Suprapubic skin (tissue), 4 donors: ENCODE measurements around the gene HOXD9. TPM values are rescaled to one million over a fixed set of nuclear protein-coding genes. Genes with fewer than 3 reads are reported as not detected.

Source experiments
- DNase-seq, 2 donors: peaks; one replicate each; pipeline ENCODE4 v3.0.0-alpha.2; 2019; ENCODE audit warnings: low spot score in 2 of 2
- H3K27ac ChIP-seq: fragments of 200-600 bp; sonication (generic); one replicate; pipeline ENCODE4 v1.5.1; 2019
- H3K27me3 ChIP-seq: fragments of 200-600 bp; sonication (generic); one replicate; pipeline ENCODE4 v1.5.1; 2019
- H3K36me3 ChIP-seq: fragments of 200-600 bp; sonication (generic); one replicate; pipeline ENCODE4 v1.5.1; 2019
- H3K4me1 ChIP-seq: fragments of 200-600 bp; sonication (generic); one replicate; pipeline ENCODE4 v1.5.1; 2019
- H3K4me3 ChIP-seq: fragments of 200-600 bp; sonication (generic); one replicate; pipeline ENCODE4 v1.5.1; 2019; ENCODE audit warnings: mild to moderate bottlenecking
- H3K9me3 ChIP-seq: fragments of 200-600 bp; sonication (generic); one replicate; pipeline ENCODE4 v1.5.1; 2019
- EP300 ChIP-seq: sonication (generic); formaldehyde crosslinking; IDR thresholded peaks from one replicate; pipeline ENCODE4 v1.6.1; 2017; ENCODE audit warnings: antibody characterized with exemption
- POLR2A ChIP-seq, 2 donors: fragments of 450-650 bp; IDR thresholded peaks; one replicate each; pipeline ENCODE4 v1.6.1; 2017; ENCODE audit warnings: antibody characterized with exemption in 2 of 2, mild to moderate bottlenecking in 2 of 2, moderate library complexity in 2 of 2
- POLR2AphosphoS5 ChIP-seq, 3 donors: sonication (generic); formaldehyde crosslinking; IDR thresholded peaks; one replicate each; pipeline ENCODE4 v1.6.1; 2017; ENCODE audit warnings: antibody characterized with exemption in 3 of 3
- WGBS: methylation state at CpG from one replicate; pipeline ENCODE4 v1.1.5; 2018; 5-methylcytosine and 5-hydroxymethylcytosine counted together
- total RNA-seq, 4 donors: library from RNA; depleted of rRNA; stranded (reverse); fragments of >200 nt; gene quantifications; one replicate each; pipeline ENCODE4 v1.1.0, GENCODE V29; 2016
- TF ChIP-seq, protein P1 (sequence below), 2 donors: fragments of 200-600 bp in 1 of 2; fragments of 450-650 bp in 1 of 2; sonication (generic) in 1 of 2; IDR thresholded peaks; one replicate each; pipeline ENCODE4 v1.5.1; 2016 to 2019; ENCODE audit warnings: antibody characterized with exemption in 2 of 2, mild to moderate bottlenecking in 1 of 2, moderate library complexity in 1 of 2

The HOXD9 gene
- total RNA-seq, 4 donors from 2014 or later, result 0.26 to 3.1 (median 2.6) TPM; not detected in 1

DNA sequence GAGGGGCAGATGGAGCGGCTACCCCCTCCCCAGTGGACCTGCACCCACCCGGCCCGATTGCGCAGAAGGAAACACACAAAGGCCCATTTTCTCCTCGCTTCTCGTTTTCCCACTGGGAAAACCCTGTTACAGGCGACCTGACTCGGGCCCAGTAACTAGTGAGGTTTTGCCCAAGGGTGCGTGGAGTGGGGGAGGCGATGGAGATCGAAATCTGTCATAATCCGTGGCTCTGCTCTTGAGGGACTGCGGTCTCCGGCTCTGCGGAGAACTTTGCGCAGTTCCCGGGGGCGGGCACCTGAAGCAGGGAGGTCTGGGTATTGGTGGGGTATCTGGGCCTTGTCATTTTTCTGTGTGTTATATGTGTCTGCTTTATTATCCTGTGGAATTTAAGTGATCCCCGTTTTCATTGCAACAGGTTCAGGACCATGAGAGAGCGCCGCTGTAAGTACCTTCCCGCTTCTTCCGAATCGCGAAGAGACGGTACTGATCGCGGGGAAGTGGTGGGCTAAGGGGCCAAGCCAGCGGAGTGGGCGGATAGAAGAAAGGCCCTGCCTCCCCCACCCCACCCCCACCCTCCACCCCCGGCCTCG is 24.8 kb downstream of the HOXD9 start:
- Histone ChIP-seq H3K27me3 (peaks cover 88% of the 10 kb centered on the region), H3K4me1 (peaks cover 7% of the 10 kb centered on the region), H3K27ac (no peak overlapping the region), H3K4me3 (no peak overlapping the region), H3K36me3 (no peaks in the 10 kb centered on the region), H3K9me3 (no peaks in the 10 kb centered on the region)
- DNase-seq, result peak in 1 of 2 donors; percentile 74
- TF ChIP-seq POLR2A (IDR thresholded peaks at IDR 0.05) (no peak), EP300 (no peak), POLR2AphosphoS5 (IDR thresholded peaks at IDR 0.05) (no peak)
- TF ChIP-seq, protein P1, sequence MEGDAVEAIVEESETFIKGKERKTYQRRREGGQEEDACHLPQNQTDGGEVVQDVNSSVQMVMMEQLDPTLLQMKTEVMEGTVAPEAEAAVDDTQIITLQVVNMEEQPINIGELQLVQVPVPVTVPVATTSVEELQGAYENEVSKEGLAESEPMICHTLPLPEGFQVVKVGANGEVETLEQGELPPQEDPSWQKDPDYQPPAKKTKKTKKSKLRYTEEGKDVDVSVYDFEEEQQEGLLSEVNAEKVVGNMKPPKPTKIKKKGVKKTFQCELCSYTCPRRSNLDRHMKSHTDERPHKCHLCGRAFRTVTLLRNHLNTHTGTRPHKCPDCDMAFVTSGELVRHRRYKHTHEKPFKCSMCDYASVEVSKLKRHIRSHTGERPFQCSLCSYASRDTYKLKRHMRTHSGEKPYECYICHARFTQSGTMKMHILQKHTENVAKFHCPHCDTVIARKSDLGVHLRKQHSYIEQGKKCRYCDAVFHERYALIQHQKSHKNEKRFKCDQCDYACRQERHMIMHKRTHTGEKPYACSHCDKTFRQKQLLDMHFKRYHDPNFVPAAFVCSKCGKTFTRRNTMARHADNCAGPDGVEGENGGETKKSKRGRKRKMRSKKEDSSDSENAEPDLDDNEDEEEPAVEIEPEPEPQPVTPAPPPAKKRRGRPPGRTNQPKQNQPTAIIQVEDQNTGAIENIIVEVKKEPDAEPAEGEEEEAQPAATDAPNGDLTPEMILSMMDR (IDR thresholded peaks at IDR 0.05), result no peak
- WGBS, result 75% methylated on average over 32 of the region's 32 CpGs

DNA sequence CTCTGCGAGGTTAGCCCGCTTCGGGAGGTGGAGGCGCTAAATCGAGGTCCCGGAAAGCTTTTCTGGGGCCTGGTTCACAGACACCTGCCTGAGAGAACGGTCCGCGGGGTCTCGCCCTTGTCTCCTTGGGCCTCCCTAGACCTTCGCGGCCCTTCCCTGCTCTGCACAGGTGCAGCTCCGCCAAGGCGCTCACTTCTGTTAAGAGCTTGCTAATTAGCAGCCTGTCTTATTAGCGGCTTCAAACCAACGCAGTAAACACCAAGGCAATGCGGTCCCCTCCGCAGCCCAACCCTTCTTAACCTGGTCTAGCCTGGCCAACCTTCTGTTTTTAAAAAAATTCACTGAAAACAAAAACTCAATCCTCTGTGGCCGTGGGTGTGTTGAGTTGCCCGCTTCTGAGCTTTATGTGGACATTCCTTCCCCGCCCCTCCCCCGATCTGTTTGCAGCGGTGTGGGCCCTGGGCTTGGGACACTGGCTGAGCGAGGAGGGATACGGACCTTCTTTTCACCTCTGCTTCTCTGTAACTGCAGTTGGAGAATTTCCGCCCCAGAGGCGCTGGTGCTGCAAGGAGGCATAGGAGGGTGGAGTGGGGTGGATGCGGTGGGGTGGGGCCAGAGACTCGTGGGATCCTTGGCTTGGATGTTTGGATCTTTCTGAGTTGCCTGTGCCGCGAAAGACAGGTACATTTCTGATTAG is 25.4 kb downstream of the HOXD9 start:
- peak; percentile 55 to 76 for DNase-seq

DNA sequence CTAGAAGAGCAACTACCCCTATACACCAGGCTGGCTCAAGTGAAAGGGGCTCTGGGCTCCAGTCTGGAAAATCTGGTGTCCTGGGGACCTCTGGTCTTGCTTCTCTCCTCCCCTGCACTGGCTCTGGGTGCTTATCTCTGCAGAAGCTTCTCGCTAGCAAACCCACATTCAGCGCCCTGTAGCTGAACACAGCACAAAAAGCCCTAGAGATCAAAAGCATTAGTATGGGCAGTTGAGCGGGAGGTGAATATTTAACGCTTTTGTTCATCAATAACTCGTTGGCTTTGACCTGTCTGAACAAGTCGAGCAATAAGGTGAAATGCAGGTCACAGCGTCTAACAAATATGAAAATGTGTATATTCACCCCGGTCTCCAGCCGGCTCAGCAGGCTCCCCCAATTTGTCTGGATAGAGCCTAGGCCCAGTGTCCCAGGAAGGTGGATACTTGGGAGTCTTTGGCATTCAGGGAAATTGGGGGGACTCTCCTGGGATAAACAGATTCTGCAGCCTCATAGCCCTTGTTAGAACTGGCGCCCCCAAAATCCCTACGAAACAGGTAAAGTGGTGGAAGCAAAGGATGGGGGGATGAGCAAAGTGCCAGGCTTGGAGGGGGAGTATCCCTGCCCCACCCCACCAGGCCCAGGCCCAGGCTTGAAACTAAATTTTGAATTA is 26.4 kb downstream of the HOXD9 start:
- peaks cover 8% of the 10 kb centered on the region for H3K4me1 ChIP-seq
- WGBS, result 67% methylated on average over 11 of the region's 11 CpGs
- peaks cover 6% of the 10 kb centered on the region for H3K36me3 ChIP-seq
- no peaks in the 10 kb centered on the region for H3K9me3 ChIP-seq
- no peak for DNase-seq
- peaks cover 87% of the 10 kb centered on the region for H3K27me3 ChIP-seq
- H3K4me3 ChIP-seq, result no peak overlapping the region
- TF ChIP-seq, protein P1 (IDR thresholded peaks at IDR 0.05), result no peak
- no peak for TF ChIP-seq EP300
- TF ChIP-seq POLR2A (IDR thresholded peaks at IDR 0.05), result no peak
- no peak for TF ChIP-seq POLR2AphosphoS5 (IDR thresholded peaks at IDR 0.05)
- H3K27ac ChIP-seq, result no peak overlapping the region

More for the DNA sequence above, 25.4 kb downstream of the HOXD9 start:
- no peak overlapping the region for H3K4me3 ChIP-seq
- 55% methylated on average over 30 of the region's 31 CpGs for WGBS
- no peak overlapping the region for H3K27ac ChIP-seq
- peaks cover 88% of the 10 kb centered on the region for H3K27me3 ChIP-seq
- H3K36me3 ChIP-seq, result peaks cover 2% of the 10 kb centered on the region
- no peaks in the 10 kb centered on the region for H3K9me3 ChIP-seq
- H3K4me1 ChIP-seq, result peaks cover 8% of the 10 kb centered on the region
- TF ChIP-seq, protein P1 (IDR thresholded peaks at IDR 0.05), result no peak
- TF ChIP-seq EP300 (no peak), POLR2A (IDR thresholded peaks at IDR 0.05) (no peak), POLR2AphosphoS5 (IDR thresholded peaks at IDR 0.05) (no peak)

GRCh38 chr2:176149481-176149938 is 27.0 kb downstream of the HOXD9 start:
- peak in 1 of 2 donors; percentile 61 for DNase-seq
- H3K36me3 ChIP-seq, result peaks cover 6% of the 10 kb centered on the region
- H3K4me3 ChIP-seq, result no peak overlapping the region
- WGBS, result 84% methylated on average over 22 of the region's 22 CpGs
- H3K27ac ChIP-seq, result no peak overlapping the region
- H3K9me3 ChIP-seq, result no peaks in the 10 kb centered on the region
- H3K4me1 ChIP-seq, result peaks cover 8% of the 10 kb centered on the region
- H3K27me3 ChIP-seq, result peaks cover 90% of the 10 kb centered on the region
- TF ChIP-seq POLR2A (IDR thresholded peaks at IDR 0.05) (no peak), POLR2AphosphoS5 (IDR thresholded peaks at IDR 0.05) (no peak), EP300 (no peak)
- TF ChIP-seq, protein P1 (IDR thresholded peaks at IDR 0.05), result no peak
